ENCODE data around the gene IL1F10. TPM values are rescaled to one million over a fixed set of nuclear protein-coding genes. Genes with fewer than 3 reads are reported as not detected.

The IL1F10 gene
- total RNA-seq, 2 experiments from 2014 or later = not detected

DNA sequence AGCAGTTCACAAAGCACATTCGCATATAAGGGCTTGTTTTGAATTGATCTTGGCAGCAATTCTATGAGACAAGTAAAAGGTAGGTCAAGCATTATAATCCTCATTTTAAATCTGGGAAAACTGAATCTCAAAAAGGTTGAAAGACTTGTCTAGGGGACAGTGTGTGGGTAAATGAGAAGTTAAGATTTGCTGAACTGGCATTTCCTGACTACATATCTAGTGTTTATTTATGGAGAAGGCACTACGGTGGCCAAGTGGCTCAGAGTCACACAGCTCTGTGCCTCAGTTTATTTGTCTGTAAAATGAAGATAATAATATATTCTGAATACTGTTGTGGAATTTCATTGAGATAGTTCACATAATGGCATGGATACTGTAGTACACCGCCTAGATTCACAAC lies 43.4 kb downstream of the IL1F10 start:
- CTCF ChIA-PET (ENCODE audit: unreplicated experiment) = no interaction called here
- no peak for DNase-seq (ENCODE audit: low spot score)
- POLR2A ChIA-PET = no interaction called here
- H3K4me1 ChIP-seq (ENCODE audit: insufficient read depth, low read length, poor library complexity, severe bottlenecking) = peaks cover under 1% of the 10 kb centered on the region
- H3K36me3 ChIP-seq (ENCODE audit: insufficient read depth, low read length) = no peaks in the 10 kb centered on the region
- no peaks in the 10 kb centered on the region for H3K9me3 ChIP-seq (ENCODE audit: low read length)
- no peak for TF ChIP-seq EZH2phosphoT487 (IDR thresholded peaks at IDR 0.05; ENCODE audit: borderline replicate concordance, low read depth, low read length)
- TF ChIP-seq, protein P1, sequence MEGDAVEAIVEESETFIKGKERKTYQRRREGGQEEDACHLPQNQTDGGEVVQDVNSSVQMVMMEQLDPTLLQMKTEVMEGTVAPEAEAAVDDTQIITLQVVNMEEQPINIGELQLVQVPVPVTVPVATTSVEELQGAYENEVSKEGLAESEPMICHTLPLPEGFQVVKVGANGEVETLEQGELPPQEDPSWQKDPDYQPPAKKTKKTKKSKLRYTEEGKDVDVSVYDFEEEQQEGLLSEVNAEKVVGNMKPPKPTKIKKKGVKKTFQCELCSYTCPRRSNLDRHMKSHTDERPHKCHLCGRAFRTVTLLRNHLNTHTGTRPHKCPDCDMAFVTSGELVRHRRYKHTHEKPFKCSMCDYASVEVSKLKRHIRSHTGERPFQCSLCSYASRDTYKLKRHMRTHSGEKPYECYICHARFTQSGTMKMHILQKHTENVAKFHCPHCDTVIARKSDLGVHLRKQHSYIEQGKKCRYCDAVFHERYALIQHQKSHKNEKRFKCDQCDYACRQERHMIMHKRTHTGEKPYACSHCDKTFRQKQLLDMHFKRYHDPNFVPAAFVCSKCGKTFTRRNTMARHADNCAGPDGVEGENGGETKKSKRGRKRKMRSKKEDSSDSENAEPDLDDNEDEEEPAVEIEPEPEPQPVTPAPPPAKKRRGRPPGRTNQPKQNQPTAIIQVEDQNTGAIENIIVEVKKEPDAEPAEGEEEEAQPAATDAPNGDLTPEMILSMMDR (conservative IDR thresholded peaks at IDR 0.05; ENCODE audit: low read length) = no peak
- intact Hi-C loops (cut with micrococcal nuclease; ENCODE audit: unreplicated experiment) = no loop called here
- no peaks in the 10 kb centered on the region for H3K79me2 ChIP-seq (ENCODE audit: insufficient read depth, low read depth, low read length)
- H2AFZ ChIP-seq (ENCODE audit: low read length) = no peak overlapping the region
- H3K4me2 ChIP-seq (ENCODE audit: low read length) = no peak overlapping the region
- H3K4me3 ChIP-seq (ENCODE audit: low read depth, low read length, poor library complexity, severe bottlenecking) = no peak overlapping the region
- no peaks in the 10 kb centered on the region for H3K9me2 ChIP-seq (ENCODE audit: insufficient read depth, low read length)
- H3K27ac ChIP-seq (ENCODE audit: low read depth, low read length, poor library complexity, severe bottlenecking) = no peak overlapping the region
- BruUV-seq (replicated peaks) = no TSS peak
- H4K20me1 ChIP-seq (ENCODE audit: insufficient read depth, low read length) = no peaks in the 10 kb centered on the region

DNA sequence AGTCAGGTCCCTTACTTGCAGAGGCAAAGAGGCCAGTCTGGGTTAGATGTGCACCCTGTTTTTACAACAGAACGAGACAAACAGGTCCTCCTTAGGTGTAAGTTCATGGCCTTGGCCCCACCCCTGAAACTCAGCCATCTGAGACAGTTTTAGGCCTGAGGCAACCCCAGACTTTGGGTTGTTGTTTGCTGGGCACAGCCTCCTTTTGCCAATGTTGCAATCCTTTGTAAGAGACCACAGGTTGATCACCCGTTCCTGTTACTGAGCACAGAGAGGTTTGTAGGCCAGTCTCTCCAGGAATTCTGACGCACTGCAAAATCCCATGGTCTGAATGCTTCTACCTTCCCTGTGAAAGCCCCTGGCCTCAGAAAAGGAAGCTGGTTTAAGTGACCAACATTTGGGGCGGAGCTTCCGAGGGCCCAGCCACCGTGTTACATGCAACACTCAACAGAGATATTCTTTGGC lies 44.1 kb downstream of the IL1F10 start:
- Histone ChIP-seq H3K36me3 (ENCODE audit: insufficient read depth, low read length) (no peaks in the 10 kb centered on the region), H3K9me2 (ENCODE audit: insufficient read depth, low read length) (no peaks in the 10 kb centered on the region), H4K20me1 (ENCODE audit: insufficient read depth, low read length) (no peaks in the 10 kb centered on the region), H3K9me3 (ENCODE audit: low read length) (no peaks in the 10 kb centered on the region), H3K4me1 (ENCODE audit: insufficient read depth, low read length, poor library complexity, severe bottlenecking) (peaks cover 5% of the 10 kb centered on the region), H2AFZ (ENCODE audit: low read length) (no peak overlapping the region), H3K79me2 (ENCODE audit: insufficient read depth, low read depth, low read length) (no peaks in the 10 kb centered on the region), H3K4me2 (ENCODE audit: low read length) (no peak overlapping the region), H3K27ac (ENCODE audit: low read depth, low read length, poor library complexity, severe bottlenecking) (no peak overlapping the region), H3K4me3 (ENCODE audit: low read depth, low read length, poor library complexity, severe bottlenecking) (no peak overlapping the region)
- intact Hi-C loops (cut with micrococcal nuclease; ENCODE audit: unreplicated experiment) = no loop called here
- ChIA-PET CTCF (ENCODE audit: unreplicated experiment) (no interaction called here), POLR2A (no interaction called here)
- no peak for TF ChIP-seq EZH2phosphoT487 (IDR thresholded peaks at IDR 0.05; ENCODE audit: borderline replicate concordance, low read depth, low read length)
- TF ChIP-seq, protein P1 (conservative IDR thresholded peaks at IDR 0.05; ENCODE audit: low read length) = no peak
- BruUV-seq (replicated peaks) = no TSS peak
- DNase-seq (ENCODE audit: low spot score) = no peak

DNA sequence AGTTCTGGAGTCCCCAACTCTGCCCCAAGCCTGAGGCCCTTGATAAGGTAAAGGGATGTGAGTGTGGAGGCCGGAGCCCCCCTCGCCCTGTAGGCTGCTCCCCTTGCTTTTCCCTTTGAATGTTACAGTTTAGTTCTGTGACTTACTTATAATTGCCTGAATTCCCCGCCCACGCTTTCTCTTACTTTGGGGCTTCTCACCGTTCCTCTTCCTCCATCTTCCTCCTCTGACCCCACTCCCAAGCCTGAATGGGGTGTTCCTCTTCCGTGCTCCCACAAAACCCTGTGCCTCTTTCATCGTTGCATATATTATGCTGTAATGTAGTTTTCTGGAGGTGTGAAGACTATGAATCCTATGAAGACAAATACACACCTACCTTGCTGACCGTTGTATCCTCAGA lies 44.7 kb downstream of the IL1F10 start:
- TF ChIP-seq, protein P1 (conservative IDR thresholded peaks at IDR 0.05; ENCODE audit: low read length) = no peak
- no peak for TF ChIP-seq EZH2phosphoT487 (IDR thresholded peaks at IDR 0.05; ENCODE audit: borderline replicate concordance, low read depth, low read length)
- no peaks in the 10 kb centered on the region for H3K36me3 ChIP-seq (ENCODE audit: insufficient read depth, low read length)
- no peak for DNase-seq (ENCODE audit: low spot score)
- H3K79me2 ChIP-seq (ENCODE audit: insufficient read depth, low read depth, low read length) = no peaks in the 10 kb centered on the region
- H3K9me3 ChIP-seq (ENCODE audit: low read length) = no peaks in the 10 kb centered on the region
- H3K4me1 ChIP-seq (ENCODE audit: insufficient read depth, low read length, poor library complexity, severe bottlenecking) = peaks cover 5% of the 10 kb centered on the region
- no peak overlapping the region for H3K4me2 ChIP-seq (ENCODE audit: low read length)
- H3K9me2 ChIP-seq (ENCODE audit: insufficient read depth, low read length) = no peaks in the 10 kb centered on the region
- intact Hi-C loops (cut with micrococcal nuclease; ENCODE audit: unreplicated experiment) = no loop called here
- no peaks in the 10 kb centered on the region for H4K20me1 ChIP-seq (ENCODE audit: insufficient read depth, low read length)
- H3K4me3 ChIP-seq (ENCODE audit: low read depth, low read length, poor library complexity, severe bottlenecking) = no peak overlapping the region
- POLR2A ChIA-PET = no interaction called here
- no TSS peak for BruUV-seq (replicated peaks)
- H2AFZ ChIP-seq (ENCODE audit: low read length) = no peak overlapping the region
- CTCF ChIA-PET (ENCODE audit: unreplicated experiment) = no interaction called here
- H3K27ac ChIP-seq (ENCODE audit: low read depth, low read length, poor library complexity, severe bottlenecking) = no peak overlapping the region
